Peyer's patch (tissue), 4 donors: ENCODE measurements around the gene FGF1.

Source experiments
- CTCF ChIP-seq, 6 experiments: fragments of 450-650 bp in 4 of 6; fragments of 200-600 bp in 2 of 6; sonication (generic) in 1 of 6; IDR thresholded peaks; one replicate each; pipeline ENCODE4 v1.5.1; 2017 to 2019; ENCODE audit warnings: antibody characterized with exemption in 6 of 6, mild to moderate bottlenecking in 3 of 6, moderate library complexity in 1 of 6
- POLR2A ChIP-seq, 2 donors: fragments of 450-650 bp; IDR thresholded peaks; one replicate each; pipeline ENCODE4 v1.5.1; 2017; ENCODE audit warnings: antibody characterized with exemption in 2 of 2, mild to moderate bottlenecking in 2 of 2, moderate library complexity in 2 of 2

GRCh38 chr5:142600611-142601358 is 85.1 kb downstream of the FGF1 start:
- TF ChIP-seq CTCF (IDR thresholded peaks at IDR 0.05) = peak in 1 of 6 experiments; percentile 2
- no peak for TF ChIP-seq POLR2A (IDR thresholded peaks at IDR 0.05)
